ENCODE results near the gene RAB25.

RAB25 gene

DNA sequence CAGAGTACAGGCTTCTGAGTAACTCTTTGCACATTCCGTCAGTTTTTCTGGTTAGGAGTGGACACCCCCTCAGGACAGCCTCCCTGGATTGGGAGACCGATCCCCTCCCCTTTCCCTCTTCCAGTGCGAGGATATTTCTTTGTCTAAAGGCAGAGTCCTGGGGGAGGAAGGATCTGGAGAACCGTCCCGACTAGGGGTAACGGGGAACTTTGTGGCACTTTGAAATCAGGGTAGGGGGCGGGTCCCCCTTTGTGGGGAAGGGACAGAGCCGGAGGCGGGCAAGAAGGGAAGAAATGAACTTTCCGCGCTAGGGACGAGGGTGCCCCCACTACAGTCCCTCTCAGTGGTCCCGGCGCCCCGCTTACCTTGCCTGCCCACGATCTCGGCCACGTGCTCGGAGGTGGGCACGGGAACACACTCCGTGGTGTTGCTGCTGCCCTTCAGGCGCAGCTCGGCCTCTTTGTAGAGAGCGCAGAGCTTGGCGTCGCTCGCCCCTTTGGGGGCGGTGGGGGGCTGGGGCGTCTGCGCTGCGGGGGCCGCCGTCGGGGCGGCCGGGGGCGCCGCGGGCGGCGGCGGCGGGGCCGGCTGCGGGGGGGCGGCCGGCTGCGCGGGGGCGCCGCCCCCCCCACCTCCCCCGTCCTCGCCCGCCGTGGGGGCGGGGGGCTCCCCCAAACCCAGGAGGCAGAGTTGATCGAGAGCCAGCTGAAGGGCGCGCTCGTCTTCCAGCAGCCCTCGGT is 20.4 kb downstream of the RAB25 start:
- no peak for DNase-seq

DNA sequence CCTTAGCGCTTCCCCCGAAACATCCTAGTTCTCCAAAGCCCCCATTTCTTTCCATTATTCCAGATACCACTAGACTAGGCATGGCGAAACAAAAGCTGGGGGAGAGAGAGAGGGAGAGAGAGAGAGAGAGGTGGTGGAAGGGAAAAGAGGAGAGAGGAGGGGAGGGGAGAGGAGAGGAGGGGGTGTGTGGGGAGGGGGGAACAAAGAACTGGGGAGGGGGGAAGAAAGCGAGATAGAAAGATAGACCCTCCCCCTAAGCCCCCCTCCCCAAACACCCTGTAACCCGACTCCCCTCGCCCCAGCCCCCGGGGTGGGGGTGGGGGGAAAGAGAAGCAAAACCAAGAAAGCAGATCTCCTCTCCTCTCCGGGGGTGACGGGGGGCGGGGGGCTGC is 21.0 kb downstream of the RAB25 start:
- DNase-seq: no peak

DNA sequence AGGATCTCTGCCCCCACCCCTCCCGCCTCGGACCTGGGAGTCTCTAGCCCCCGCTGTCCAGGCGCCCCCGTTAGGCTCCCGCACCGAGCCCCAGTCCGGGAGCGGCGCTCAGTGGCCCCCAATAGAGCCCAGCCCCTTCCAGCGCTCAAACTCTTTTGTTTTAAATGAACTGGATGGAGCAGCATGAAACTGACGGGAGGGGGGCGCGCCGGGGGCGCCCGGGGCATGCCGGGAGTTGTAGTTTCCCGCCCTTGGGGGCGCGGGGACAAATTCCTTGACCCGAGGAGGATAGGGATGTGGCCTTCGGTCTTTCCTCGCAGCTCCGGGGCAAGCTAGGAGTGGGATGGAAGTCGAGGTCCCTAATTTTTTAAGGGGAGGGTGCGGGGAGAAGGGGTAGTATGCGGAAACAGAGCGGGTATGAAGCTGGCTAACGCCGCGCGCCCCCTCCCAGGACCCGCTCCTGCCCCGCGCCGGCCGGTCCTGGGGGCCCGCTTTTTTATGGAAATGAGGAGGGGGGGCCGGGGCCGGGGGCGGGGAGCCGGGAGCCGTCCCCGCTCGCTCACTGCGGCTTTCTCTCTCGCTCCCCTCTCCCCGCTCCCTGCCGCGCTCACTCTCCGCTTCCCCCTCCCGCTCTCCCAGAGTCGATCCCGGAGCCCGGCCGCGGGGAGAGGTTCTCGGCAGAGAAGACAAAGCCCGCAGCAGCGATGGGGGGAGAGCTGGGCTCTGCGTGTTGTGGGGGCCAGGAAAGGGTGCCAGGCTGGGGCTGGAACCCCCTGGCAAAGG is 21.5 kb downstream of the RAB25 start, which contains the start of gene MEX3A:
MEX3A (minus strand) TSS at position 157 of the 783 bp plus-strand sequence. CDS start 467 bp downstream, outside the sequence.
- peak in 1 of 2 experiments; percentile 41 for DNase-seq

DNA sequence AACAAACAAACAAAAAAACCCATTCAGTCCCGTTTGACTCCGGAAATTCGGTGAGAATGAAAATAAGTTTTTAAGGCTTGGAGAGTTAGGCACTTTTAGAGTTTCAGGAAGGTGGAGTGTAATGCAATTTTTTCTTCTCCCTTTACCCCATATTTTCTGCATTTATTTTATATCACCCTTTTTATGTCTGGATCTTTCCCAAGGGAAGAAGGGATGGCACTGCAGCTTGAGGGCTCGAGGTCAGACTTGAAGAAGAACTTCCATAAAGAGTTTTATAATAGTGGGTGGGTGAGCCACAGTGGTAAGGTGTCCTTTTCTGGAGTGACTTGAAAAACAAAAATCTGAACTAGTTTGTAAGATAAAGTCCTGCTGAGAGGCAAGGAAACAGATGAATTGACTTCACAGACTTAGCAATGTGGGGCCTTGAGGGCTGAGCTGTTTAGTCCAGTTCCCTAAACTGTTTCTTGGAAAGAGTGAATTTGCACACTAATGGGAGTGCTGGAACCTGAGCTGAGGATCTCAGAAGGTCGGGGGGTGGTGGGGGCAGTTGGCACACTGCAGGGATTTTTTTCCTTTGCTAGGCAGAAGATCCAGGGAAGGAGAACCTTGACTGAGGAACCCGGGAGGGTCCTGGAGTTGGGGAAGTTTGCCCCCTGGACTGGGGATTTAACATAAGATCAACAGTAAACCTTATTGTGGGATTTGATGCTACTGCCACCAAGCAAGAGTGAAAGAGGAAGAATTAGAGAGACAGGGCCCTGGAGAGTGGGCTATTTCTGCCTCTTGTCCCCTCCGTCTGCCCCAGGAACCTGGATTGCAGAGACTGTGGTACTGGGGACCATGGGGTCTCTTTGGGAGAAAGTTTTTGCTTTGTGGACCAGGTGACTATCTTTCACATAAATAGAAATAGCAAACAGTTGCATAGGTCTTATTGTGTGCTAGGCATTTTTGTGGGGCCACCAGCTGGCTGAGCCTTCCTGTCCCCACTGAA is 23.1 kb downstream of the RAB25 start:
- DNase-seq: no peak

DNA sequence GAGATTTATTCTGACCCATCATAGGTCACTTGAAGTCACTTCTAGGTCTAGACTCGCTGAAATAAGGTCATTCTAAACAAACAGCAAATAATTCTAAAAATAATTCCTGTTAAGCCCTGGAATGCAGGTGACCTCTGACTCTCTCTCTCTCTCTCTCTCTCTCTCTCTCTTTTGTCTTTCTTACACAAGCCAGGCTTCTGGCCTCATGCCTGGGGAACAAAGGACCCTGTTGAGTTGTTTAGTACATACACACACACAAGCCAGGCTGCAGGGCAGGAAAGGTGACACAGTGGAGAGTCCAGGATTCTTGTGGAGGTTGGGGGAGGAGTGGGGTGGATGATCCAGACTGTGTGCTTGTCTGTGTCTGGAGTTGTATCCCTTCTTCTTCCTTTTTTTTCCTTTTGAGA is 25.3 kb downstream of the RAB25 start:
- DNase-seq: no peak

DNA sequence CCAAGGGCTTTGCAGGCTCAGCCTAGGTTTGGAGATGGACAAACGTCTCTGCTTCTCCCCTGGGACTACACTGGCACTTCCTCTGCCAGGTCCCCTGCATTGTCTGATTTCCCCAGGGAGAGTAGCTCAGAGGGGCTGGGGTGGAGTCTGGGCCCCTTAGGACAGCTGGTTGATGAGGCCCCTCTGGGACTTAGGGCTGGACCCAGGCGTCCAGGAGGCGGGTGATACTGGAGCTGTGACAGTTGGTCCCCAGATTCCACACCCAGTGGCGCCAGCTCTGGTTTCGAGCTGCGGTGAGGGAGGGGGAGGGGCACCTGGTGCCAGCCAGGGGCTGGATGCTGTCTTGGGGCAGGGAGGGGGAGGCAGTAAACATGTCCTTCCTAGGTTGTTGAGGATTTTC is 28.7 kb downstream of the RAB25 start:
- DNase-seq: no peak

DNA sequence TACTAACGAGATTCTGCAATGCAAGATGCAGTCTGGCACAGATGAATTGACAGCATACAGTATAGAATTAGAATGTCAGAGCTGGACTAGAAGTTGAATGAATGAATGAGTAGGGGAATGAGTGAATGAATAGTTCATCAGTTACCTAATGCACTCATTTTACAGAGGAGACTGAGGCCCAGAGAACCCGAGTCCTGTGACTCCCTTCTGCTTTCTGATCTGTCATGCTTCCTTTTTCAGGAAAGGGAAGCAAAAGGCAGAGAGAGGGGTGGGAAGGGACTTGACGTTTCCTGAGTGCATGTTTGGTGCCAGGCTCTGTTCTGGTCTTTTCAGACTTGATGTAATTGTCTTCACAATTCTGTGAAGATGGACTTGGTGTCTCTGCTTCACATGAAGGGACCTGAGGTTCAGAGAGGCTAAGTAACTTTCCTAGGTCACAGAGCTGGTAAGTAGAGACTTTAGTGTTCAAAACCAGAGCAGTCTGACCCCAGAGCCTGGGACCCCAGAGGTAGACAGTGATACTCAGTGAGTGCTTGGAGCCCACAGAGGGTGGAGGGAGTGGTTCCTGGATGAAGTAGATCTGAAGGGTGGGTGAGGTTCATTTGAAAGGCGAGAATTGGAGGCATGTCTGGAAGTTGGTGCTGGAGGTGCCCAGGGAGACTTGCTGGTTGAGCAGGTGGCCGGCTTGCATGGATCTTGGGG is 29.3 kb downstream of the RAB25 start:
- DNase-seq: no peak

DNA sequence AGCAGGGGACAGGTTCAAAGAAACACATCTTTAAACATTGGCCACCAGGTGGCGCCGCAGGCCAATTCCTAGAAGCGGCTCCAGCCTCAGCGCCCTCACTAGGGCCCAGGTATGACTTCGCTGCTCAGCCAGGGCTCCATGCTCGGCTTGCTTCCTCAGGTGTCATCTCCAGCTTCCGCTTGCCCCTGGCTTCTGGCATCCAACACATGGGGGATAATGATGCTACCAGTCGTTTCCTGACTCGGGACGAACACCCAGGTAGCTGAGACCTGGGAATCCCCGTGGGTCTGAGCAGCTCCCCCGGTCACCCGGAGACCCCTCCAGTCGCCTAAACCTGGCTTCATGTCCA is 29.9 kb downstream of the RAB25 start:
- peak; percentile 33 to 58 for DNase-seq

DNA sequence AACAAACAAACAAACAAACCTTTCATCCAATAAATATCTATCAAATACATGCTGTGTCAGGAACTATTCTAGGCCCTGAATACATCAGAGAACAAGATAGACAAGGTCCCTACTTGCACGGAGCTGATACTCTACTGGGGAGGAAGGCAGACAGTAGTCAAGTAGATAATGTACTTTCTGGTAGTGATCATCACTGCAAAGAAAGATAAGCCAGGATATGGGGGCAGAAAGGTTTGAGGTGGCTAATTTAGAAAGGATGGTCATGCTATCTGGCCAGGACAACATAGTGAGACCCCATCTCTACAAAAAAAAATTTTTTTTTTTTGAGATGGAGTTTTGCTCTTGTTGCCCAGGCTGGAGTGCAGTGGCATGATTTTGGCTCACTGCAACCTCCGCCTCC is 30.6 kb downstream of the RAB25 start:
- no peak for DNase-seq

DNA sequence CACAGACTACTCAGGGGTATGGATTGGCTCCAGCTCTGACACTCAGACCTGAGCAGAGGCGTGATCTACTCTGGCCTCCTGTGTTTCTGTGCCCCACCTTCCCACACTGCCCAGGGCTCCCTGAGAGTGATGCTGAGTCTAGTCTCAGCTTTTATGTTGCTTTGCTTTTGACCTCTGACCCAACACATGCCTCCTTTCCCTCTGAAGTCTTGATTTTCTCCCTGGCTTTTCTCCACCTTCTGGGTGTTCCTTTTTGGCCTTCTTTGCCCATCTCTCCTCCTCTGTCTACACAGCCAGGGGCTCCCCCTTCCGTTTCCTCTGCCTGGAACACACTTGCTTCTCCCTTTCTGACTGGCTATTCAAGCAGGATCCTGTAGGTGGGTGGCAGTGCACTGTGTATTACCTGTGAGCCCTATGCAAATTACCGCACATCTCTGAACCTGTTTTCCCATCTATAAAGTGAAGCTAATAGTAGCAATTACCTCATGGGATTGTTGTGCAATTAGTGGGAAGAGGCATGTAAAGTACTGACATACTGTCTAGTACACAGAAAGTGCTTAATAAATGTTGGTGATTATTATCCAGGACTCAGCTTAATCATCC is 35.0 kb downstream of the RAB25 start:
- no peak for DNase-seq

DNA sequence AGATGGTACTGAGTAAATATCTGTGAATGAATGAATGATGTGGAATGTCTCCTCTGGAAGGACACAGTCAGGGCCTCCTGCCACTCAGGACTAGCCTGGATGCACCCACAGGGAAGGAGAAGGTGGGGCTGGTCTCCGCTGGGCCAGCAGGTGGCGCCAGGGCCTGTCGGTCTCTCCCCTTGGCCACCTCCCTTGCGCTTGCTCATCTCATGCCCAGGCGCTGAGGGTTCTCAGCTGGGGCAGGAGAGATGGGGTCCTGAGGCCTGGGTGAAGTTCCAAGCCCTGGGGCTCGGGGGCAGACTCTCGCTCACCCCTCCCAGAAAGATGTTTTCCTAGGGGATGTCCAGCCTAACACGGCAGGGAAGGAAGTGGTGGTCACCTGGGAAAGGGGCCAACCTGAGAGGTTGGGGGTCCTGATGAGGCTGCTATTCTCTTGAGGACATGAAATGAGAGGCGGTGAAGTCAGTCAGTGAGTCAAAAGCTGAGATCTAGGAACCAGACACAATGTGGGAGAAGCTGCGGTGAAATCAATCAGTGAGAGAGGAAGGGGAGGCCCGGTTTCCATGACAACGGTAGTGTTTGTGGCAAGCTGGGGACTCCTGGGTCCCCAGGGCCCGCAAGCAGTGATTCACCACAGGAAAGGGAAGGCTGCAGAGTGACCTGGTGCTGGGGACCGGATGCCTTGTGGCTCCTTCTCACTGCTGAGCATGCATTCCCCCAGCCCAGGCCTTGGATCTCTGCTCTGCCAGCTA is 35.9 kb downstream of the RAB25 start:
- peak in 1 of 2 experiments; percentile 51 for DNase-seq

DNA sequence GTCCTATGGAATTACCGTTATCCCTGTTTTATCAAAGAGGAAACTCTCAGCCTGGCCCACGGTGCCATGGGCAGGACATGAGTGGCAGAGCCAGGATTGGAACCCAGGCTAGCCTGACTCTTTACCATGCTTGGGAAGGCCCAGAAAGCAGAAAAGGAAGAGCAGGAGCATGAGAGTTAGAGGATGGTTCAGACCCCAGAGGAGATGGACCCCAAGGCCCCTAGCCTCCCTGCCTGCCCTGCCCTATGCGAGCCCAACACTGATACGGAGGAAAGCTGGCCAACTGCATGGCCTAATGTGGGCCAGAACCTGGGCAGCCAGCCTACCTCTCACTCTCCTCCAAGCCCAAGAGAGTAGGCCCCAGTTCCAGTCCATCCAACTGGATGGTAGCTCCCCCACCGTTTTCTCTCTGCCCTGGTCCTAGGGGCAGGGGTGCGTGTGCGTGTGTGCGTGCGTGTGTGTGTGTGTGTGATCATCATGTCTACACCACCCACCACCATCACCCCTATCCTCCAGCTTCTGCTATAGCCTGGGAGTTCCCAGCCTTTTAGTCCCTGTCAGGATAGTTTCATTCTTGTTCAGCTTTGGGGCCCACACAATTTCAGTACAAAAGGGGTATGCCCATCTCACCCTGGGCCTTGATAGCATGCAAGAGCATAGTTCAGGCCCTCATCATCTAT is 36.7 kb downstream of the RAB25 start:
- no peak for DNase-seq

DNA sequence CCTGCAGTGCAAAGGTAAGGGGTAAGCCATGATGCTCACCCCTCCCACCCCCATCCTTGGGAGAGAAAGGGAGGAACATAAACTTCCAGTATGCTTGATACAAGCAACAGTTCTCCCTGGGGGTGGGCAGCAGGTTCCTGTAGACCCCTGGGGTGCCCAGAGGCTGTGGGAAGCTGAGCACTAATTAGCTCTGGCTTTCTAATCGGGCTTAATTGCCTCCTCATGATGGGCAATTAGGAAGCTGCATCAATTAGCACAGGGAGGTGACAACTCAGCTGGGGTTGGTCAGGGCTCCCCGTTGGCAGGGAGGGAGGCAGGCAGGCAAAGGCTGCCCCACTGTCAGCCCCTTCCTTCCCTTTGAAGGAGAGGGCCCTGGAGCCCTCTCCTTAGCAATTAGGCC is 37.8 kb downstream of the RAB25 start:
- no peak for DNase-seq

DNA sequence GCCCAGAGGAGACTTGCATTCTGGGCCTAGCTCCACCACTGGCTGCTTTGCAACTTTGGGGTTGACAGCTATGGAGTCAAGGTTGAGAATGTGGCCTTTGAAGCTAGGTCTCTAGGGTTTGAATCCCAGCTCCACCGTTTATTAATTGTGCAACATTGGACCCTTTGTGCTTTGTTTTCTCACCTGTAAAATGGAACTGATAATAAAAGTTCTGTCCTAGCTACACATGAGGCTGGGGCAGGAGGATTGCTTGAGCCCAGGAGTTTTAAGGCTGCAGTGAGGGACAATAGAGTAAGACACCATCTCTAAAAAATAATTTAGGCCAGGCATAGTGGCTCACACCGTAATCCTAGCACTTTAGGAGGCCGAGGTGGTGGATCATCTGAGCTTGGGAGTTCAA is 38.3 kb downstream of the RAB25 start:
- DNase-seq: no peak

DNA sequence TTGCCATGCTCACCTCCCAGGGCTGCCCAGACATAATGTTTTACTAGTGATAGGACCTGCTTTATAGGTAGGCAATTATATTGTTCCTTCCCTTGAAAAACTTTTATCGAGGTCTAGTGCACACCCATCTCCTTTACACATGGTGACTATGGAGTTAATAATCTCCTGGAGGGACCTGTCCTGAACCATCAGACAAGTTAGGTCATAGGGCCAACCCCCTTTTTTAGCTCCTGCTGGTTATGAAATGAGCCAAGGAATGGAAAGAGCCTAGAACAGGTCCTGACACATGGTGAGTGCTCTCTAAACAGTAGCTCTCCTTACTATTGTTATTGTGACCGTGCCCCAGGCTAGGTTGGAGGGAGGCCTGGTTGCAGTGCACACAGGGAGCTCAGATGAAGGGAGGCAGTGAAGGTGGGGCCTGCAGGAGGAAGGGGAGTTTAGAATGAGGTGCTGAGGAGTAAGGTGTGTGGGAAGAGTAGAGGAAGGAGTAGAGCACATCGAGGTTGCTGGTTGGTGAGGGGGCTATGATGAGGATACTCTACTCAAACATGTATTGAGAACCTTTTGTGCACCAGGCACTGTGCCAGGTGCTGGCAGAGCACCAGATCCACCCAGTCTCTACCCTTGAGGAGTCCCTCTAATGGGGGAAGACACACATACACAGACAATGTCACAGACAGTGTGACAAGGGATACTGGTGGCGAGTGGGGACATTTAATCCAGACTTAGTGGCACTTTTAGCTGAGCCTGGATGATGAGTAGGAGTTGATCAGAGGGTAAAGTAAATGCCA is 39.4 kb downstream of the RAB25 start:
- no peak for DNase-seq

DNA sequence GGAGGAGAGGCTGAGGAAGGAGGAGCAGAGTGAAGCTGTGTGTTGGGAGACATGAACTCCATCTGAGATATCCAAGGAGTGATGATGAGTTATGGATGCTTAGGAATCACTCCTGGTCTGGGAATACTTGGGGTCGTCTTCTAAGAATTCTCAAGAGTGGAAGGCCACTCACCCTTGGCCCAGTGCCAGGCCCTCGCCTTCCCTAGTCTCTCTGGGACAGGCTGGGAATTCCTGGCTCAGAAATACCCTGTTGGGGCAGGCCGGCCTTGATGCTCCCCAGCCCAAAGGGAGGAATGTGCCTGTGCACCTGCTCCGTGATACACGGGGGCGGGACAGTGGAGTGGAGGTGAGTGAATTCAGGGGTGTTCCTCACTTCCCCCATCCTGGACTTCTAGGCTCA is 40.9 kb downstream of the RAB25 start:
- DNase-seq: no peak

DNA sequence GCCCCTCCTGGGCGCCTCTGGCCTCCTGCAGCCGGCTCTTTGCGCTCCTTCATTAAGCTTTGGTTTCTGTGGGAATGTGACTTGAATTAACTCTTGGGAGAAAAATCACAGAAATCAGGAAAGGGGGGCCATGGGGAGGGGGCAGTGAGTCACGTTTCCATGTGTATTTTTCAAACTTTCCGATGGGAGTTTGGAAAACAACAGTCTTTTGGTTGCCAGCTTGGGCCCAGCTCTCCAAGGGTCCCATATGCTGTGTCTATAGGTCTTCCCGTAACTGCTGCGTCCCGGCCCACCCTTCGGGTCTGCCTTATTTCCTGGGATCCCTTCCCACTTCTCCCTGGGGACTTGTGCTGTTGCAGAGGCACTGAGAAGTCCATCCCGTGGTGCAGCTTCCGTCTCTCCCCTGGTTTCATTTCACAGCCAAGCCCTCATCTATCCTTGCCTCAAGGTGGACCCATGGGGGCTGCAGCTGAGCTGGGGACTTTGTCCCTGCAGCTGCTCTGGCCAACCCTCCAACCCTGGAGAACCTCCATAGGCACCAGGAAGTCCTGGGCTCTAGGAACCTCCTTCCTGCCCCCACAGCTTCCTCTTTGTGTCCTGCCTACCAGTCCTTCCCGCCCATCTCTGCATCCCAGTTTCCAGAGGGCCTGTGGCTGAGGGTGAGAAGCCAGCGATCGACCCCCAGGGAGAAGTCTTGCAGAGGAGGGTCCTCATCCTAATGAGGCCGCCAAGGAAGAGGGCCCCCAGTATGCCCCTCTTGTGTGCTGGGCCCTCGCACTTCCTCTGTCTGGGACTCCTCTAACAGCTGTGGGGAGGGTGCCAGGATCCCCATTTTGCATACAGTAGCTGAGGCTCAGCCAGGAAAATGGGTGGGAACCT is 41.9 kb downstream of the RAB25 start:
- no peak for DNase-seq

DNA sequence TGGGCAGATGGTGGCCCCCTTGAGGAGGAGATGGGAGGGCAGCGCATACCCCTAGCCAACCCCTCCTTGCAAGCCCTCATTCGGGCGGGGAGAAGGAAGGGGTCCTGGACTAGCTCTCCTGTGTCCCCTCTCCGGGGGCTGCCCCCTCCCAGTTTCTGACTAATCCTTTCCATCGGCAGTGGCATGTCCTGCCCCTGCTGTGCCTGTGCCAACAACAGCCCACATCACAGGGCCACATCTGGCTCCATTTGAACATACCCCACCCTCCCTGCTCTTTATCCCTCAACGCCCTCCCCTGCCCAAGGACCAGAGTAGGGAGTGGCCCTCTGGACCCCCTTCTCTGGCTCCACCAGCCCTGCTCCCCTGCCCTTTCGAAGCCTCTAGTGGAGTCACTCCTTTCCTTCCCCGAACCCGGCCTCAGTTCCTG is 42.6 kb downstream of the RAB25 start:
- peak in 1 of 2 experiments; percentile 15 for DNase-seq
